HEK293 (cell line): Measurements from ENCODE around the gene NEK11.

Source experiments
- CTCF ChIP-seq: fragments of 450-650 bp; formaldehyde crosslinking; IDR thresholded peaks from 2 replicates; pipeline ENCODE4 v1.5.1; 2016; ENCODE audit warnings: missing biosample characterization, missing genetic modification characterization
- KLF16 ChIP-seq: fragments of 450-650 bp; formaldehyde crosslinking; IDR thresholded peaks from 2 replicates; pipeline ENCODE4 v1.5.1; 2017; ENCODE audit warnings: missing biosample characterization, missing genetic modification characterization
- PBX3 ChIP-seq: sonication (generic); formaldehyde crosslinking; IDR thresholded peaks from 2 replicates; pipeline ENCODE4 v1.8.1; 2022; ENCODE audit warnings: mild to moderate bottlenecking, moderate library complexity, missing genetic modification reagents
- TCF7L2 ChIP-seq: IDR thresholded peaks from 2 replicates; pipeline ENCODE4 v1.6.1; 2011; ENCODE audit warnings: low read depth, mild to moderate bottlenecking, inconsistent platforms, low read length, moderate library complexity, borderline replicate concordance
- TRIM28 ChIP-seq: IDR thresholded peaks from 2 replicates; pipeline ENCODE4 v1.6.1; 2011; ENCODE audit warnings: low read length, control low read depth, borderline replicate concordance
- ZNF248 ChIP-seq: fragments of 450-650 bp; formaldehyde crosslinking; IDR thresholded peaks from 2 replicates; pipeline ENCODE4 v1.5.1; 2017; ENCODE audit warnings: missing biosample characterization, missing genetic modification characterization
- ZNF274 ChIP-seq, 2 experiments: fragments of 200-500 bp in 1 of 2; fragments of 450-650 bp in 1 of 2; sonication (Bioruptor generic) in 1 of 2; formaldehyde crosslinking in 1 of 2; IDR thresholded peaks; 2 replicates each; pipeline versions ENCODE4 v1.5.1 to v1.6.1; 2014 to 2016; ENCODE audit warnings: borderline replicate concordance in 1 of 2, inconsistent platforms in 1 of 2, low read length in 1 of 2, missing biosample characterization in 1 of 2, missing genetic modification characterization in 1 of 2
- ZNF426 ChIP-seq: fragments of 450-650 bp; formaldehyde crosslinking; IDR thresholded peaks from 2 replicates; pipeline ENCODE4 v1.5.1; 2017; ENCODE audit warnings: missing biosample characterization, missing genetic modification characterization, mild to moderate bottlenecking, inconsistent platforms, moderate library complexity
- ZNF677 ChIP-seq: fragments of 450-650 bp; IDR thresholded peaks from 2 replicates; pipeline ENCODE4 v1.5.0; 2018; ENCODE audit warnings: missing biosample characterization, mild to moderate bottlenecking, missing genetic modification characterization, moderate library complexity
- ZNF707 ChIP-seq: fragments of 450-650 bp; formaldehyde crosslinking; IDR thresholded peaks from 2 replicates; pipeline ENCODE4 v1.5.1; 2016; ENCODE audit warnings: missing biosample characterization, missing genetic modification characterization

- TF ChIP-seq ZNF707 (tag by site-specific recombination), result no peak
- no peak for TF ChIP-seq PBX3 (CRISPR knock-in tag)
- no peak for TF ChIP-seq TRIM28
- no peak for TF ChIP-seq ZNF274 (IDR thresholded peaks at IDR 0.05; ENCODE audit: low read length)
- no peak for TF ChIP-seq ZNF274 (tag by site-specific recombination; IDR thresholded peaks at IDR 0.05; ENCODE audit: borderline replicate concordance)
- no peak for TF ChIP-seq ZNF677 (tag by site-specific recombination)
- TF ChIP-seq CTCF (tag by site-specific recombination), result no peak
- no peak for TF ChIP-seq TCF7L2
- TF ChIP-seq ZNF248 (tag by site-specific recombination), result no peak
- TF ChIP-seq KLF16 (tag by site-specific recombination), result no peak
- no peak for TF ChIP-seq ZNF426 (tag by site-specific recombination)
Observed at GRCh38 chr3:131143802-131144201, 117.1 kb downstream of the NEK11 start.
